Mesendoderm (in vitro differentiated cells): ENCODE results near the gene ASPA.

Experiments
- DNase-seq: peaks from one replicate; pipeline ENCODE4 v3.0.0; 2013
- H2AK5ac ChIP-seq: 2 replicates; pipeline ENCODE4 v1.6.1; 2013; ENCODE audit warnings: low read length, inconsistent platforms
- H2BK120ac ChIP-seq: 2 replicates; pipeline ENCODE4 v1.6.1; 2013; ENCODE audit warnings: low read depth, mild to moderate bottlenecking, low read length, moderate library complexity, mixed read lengths
- H2BK15ac ChIP-seq: replicated peaks from 2 replicates; pipeline ENCODE4 v1.6.1; 2013; ENCODE audit warnings: low read depth, mild to moderate bottlenecking, moderate library complexity
- H2BK5ac ChIP-seq: 2 replicates; pipeline ENCODE4 v1.6.1; 2013; ENCODE audit warnings: low read length, inconsistent platforms
- H3K18ac ChIP-seq: 2 replicates; pipeline ENCODE4 v1.6.1; 2013; ENCODE audit warnings: mild to moderate bottlenecking, low read length, mixed read lengths
- H3K23ac ChIP-seq: one replicate; pipeline ENCODE4 v1.6.1; 2013; ENCODE audit warnings: low read length
- H3K27ac ChIP-seq: 2 replicates; pipeline ENCODE4 v1.5.1; 2013; ENCODE audit warnings: low read depth, mild to moderate bottlenecking, inconsistent platforms, low read length, moderate library complexity
- H3K27me3 ChIP-seq: 2 replicates; pipeline ENCODE4 v1.6.1; 2013; ENCODE audit warnings: low read length, control low read depth, mild to moderate bottlenecking, inconsistent platforms; ENCODE audit not compliant: insufficient read depth, poor library complexity
- H3K36me3 ChIP-seq: 2 replicates; pipeline ENCODE4 v1.6.1; 2013; ENCODE audit warnings: low read length, inconsistent platforms; ENCODE audit not compliant: control insufficient read depth, insufficient read depth
- H3K4ac ChIP-seq: one replicate; pipeline ENCODE4 v1.6.1; 2013; ENCODE audit warnings: low read depth, mild to moderate bottlenecking, low read length, moderate library complexity
- H3K4me1 ChIP-seq: 2 replicates; pipeline ENCODE4 v1.6.1; 2013; ENCODE audit warnings: low read depth, low read length, inconsistent platforms; ENCODE audit not compliant: control insufficient read depth
- H3K4me2 ChIP-seq: 2 replicates; pipeline ENCODE4 v1.6.1; 2013; ENCODE audit warnings: low read length
- H3K4me3 ChIP-seq: 2 replicates; pipeline ENCODE4 v1.5.1; 2013; ENCODE audit warnings: mild to moderate bottlenecking, low read length
- H3K56ac ChIP-seq: one replicate; pipeline ENCODE4 v1.6.1; 2013; ENCODE audit warnings: low read length
- H3K79me1 ChIP-seq: 2 replicates; pipeline ENCODE4 v1.6.1; 2013; ENCODE audit warnings: low read length, inconsistent platforms
- H3K79me2 ChIP-seq: 2 replicates; pipeline ENCODE4 v1.6.1; 2013; ENCODE audit warnings: mild to moderate bottlenecking, low read length; ENCODE audit not compliant: control insufficient read depth, insufficient read depth
- H3K9ac ChIP-seq: 2 replicates; pipeline ENCODE4 v1.6.1; 2013; ENCODE audit warnings: low read length, inconsistent platforms
- H4K5ac ChIP-seq: one replicate; pipeline ENCODE4 v1.6.1; 2013; ENCODE audit warnings: low read length
- H4K8ac ChIP-seq: one replicate; pipeline ENCODE4 v1.6.1; 2013; ENCODE audit warnings: low read depth, mild to moderate bottlenecking, control low read depth, low read length, moderate library complexity
- WGBS: extraction: QIAGEN DNeasy Blood & Tissue Kit; methylation state at CpG from one replicate; pipeline ENCODE4 v1.1.7; 2013; ENCODE audit warnings: low lambda C conversion rate, missing lambda C conversion rate; ENCODE audit not compliant: insufficient coverage; ENCODE audit errors: extremely low coverage; 5-methylcytosine and 5-hydroxymethylcytosine counted together

The ASPA gene

GRCh38 chr17:3474212-3474611 lies 1.6 kb upstream of the ASPA start:
- Histone ChIP-seq H3K36me3 (no peaks in the 10 kb centered on the region), H2AK5ac (no peak overlapping the region), H3K79me1 (no peaks in the 10 kb centered on the region), H3K4me3 (no peak overlapping the region), H2BK15ac (no peak overlapping the region), H3K56ac (no peak overlapping the region), H4K8ac (no peak overlapping the region), H3K4me1 (no peaks in the 10 kb centered on the region), H4K5ac (no peak overlapping the region), H3K27ac (no peak overlapping the region), H3K23ac (no peak overlapping the region), H3K4me2 (no peak overlapping the region), H2BK120ac (no peak overlapping the region), H3K9ac (no peak overlapping the region), H3K18ac (no peak overlapping the region), H2BK5ac (no peak overlapping the region), H3K79me2 (no peaks in the 10 kb centered on the region), H3K4ac (no peak overlapping the region), H3K27me3 (no peaks in the 10 kb centered on the region)
- DNase-seq, result no peak
- no CpG with 5 or more reads among the region's 3 CpGs for WGBS

GRCh38 chr17:3475251-3475685 lies 529 bp upstream of the ASPA start:
- no peak overlapping the region for H2BK15ac ChIP-seq
- no peak overlapping the region for H4K5ac ChIP-seq
- H3K36me3 ChIP-seq, result no peaks in the 10 kb centered on the region
- H3K4me3 ChIP-seq, result no peak overlapping the region
- no peaks in the 10 kb centered on the region for H3K4me1 ChIP-seq
- H3K27ac ChIP-seq, result no peak overlapping the region
- H3K27me3 ChIP-seq, result no peaks in the 10 kb centered on the region
- H3K23ac ChIP-seq, result no peak overlapping the region
- no peak overlapping the region for H2BK5ac ChIP-seq
- H3K79me2 ChIP-seq, result no peaks in the 10 kb centered on the region
- no peak overlapping the region for H3K56ac ChIP-seq
- H2AK5ac ChIP-seq, result no peak overlapping the region
- no peak overlapping the region for H3K4me2 ChIP-seq
- H3K9ac ChIP-seq, result no peak overlapping the region
- no CpG with 5 or more reads among the region's 4 CpGs for WGBS
- no peak overlapping the region for H3K4ac ChIP-seq
- no peak for DNase-seq
- H2BK120ac ChIP-seq, result no peak overlapping the region
- no peak overlapping the region for H4K8ac ChIP-seq
- no peaks in the 10 kb centered on the region for H3K79me1 ChIP-seq
- no peak overlapping the region for H3K18ac ChIP-seq

GRCh38 chr17:3479988-3480387 lies 4.2 kb downstream of the ASPA start:
- Histone ChIP-seq H3K79me1 (no peaks in the 10 kb centered on the region), H4K8ac (no peak overlapping the region), H2BK120ac (no peak overlapping the region), H2BK15ac (no peak overlapping the region), H3K4me3 (no peak overlapping the region), H2BK5ac (no peak overlapping the region), H3K4me1 (no peaks in the 10 kb centered on the region), H3K27ac (no peak overlapping the region), H3K4me2 (no peak overlapping the region), H4K5ac (no peak overlapping the region), H3K18ac (no peak overlapping the region), H3K23ac (no peak overlapping the region), H3K36me3 (no peaks in the 10 kb centered on the region), H3K4ac (no peak overlapping the region), H3K27me3 (no peaks in the 10 kb centered on the region), H2AK5ac (no peak overlapping the region), H3K56ac (no peak overlapping the region), H3K9ac (no peak overlapping the region), H3K79me2 (no peaks in the 10 kb centered on the region)
- peak; percentile 7 for DNase-seq
- no CpG with 5 or more reads among the region's 3 CpGs for WGBS

GRCh38 chr17:3482852-3483251 lies 7.1 kb downstream of the ASPA start:
- no peak overlapping the region for H3K4ac ChIP-seq
- no peak overlapping the region for H3K56ac ChIP-seq
- H3K27me3 ChIP-seq, result no peaks in the 10 kb centered on the region
- no peak overlapping the region for H4K8ac ChIP-seq
- no peaks in the 10 kb centered on the region for H3K4me1 ChIP-seq
- no peak overlapping the region for H2BK120ac ChIP-seq
- H2BK5ac ChIP-seq, result no peak overlapping the region
- H3K79me1 ChIP-seq, result no peaks in the 10 kb centered on the region
- H3K27ac ChIP-seq, result no peak overlapping the region
- H3K23ac ChIP-seq, result no peak overlapping the region
- H3K4me2 ChIP-seq, result no peak overlapping the region
- H3K79me2 ChIP-seq, result no peaks in the 10 kb centered on the region
- H3K4me3 ChIP-seq, result no peak overlapping the region
- no peaks in the 10 kb centered on the region for H3K36me3 ChIP-seq
- H3K18ac ChIP-seq, result no peak overlapping the region
- H3K9ac ChIP-seq, result no peak overlapping the region
- no peak overlapping the region for H2BK15ac ChIP-seq
- no peak overlapping the region for H2AK5ac ChIP-seq
- no CpG with 5 or more reads among the region's 3 CpGs for WGBS
- no peak for DNase-seq
- H4K5ac ChIP-seq, result no peak overlapping the region

- Histone ChIP-seq H4K8ac (no peak overlapping the region), H3K56ac (no peak overlapping the region), H3K23ac (no peak overlapping the region), H3K79me1 (no peaks in the 10 kb centered on the region), H2BK5ac (no peak overlapping the region), H2AK5ac (no peak overlapping the region), H3K4me3 (no peak overlapping the region), H4K5ac (no peak overlapping the region), H2BK120ac (no peak overlapping the region), H2BK15ac (no peak overlapping the region), H3K4me2 (no peak overlapping the region), H3K27ac (no peak overlapping the region), H3K9ac (no peak overlapping the region), H3K79me2 (no peaks in the 10 kb centered on the region), H3K18ac (no peak overlapping the region), H3K36me3 (no peaks in the 10 kb centered on the region), H3K27me3 (no peaks in the 10 kb centered on the region), H3K4me1 (no peaks in the 10 kb centered on the region), H3K4ac (no peak overlapping the region)
- no peak for DNase-seq
- WGBS, result no CpG with 5 or more reads among the region's 8 CpGs
Observed at GRCh38 chr17:3485481-3486068, 9.8 kb downstream of the ASPA start.

GRCh38 chr17:3497101-3497500 lies 21.3 kb downstream of the ASPA start:
- Histone ChIP-seq H2AK5ac (no peak overlapping the region), H3K4me2 (no peak overlapping the region), H3K56ac (no peak overlapping the region), H3K4me3 (no peak overlapping the region), H3K9ac (no peak overlapping the region), H3K4ac (no peak overlapping the region), H3K79me1 (no peaks in the 10 kb centered on the region), H4K5ac (no peak overlapping the region), H3K79me2 (no peaks in the 10 kb centered on the region), H3K27ac (no peak overlapping the region), H4K8ac (no peak overlapping the region), H3K18ac (no peak overlapping the region), H3K27me3 (no peaks in the 10 kb centered on the region), H2BK15ac (no peak overlapping the region), H2BK5ac (no peak overlapping the region), H3K36me3 (no peaks in the 10 kb centered on the region), H2BK120ac (no peak overlapping the region), H3K4me1 (no peaks in the 10 kb centered on the region), H3K23ac (no peak overlapping the region)
- DNase-seq, result no peak
- WGBS, result no CpG with 5 or more reads among the region's 7 CpGs
